GM18508 (cell line): ENCODE measurements around the gene ALG9.

Source experiments
- ATAC-seq: cut with Tn5 transposase; IDR thresholded peaks from one replicate; pipeline ENCODE4 v1.9.1; 2021; ENCODE audit warnings: moderate number of reproducible peaks; ENCODE audit not compliant: insufficient read depth, unreplicated experiment

Gene ALG9

GRCh38 chr11:111741751-111742150 lies 129.6 kb downstream of the ALG9 start:
- ATAC-seq, result no peak

- no peak for ATAC-seq
Observed at GRCh38 chr11:111739299-111739698, 132.1 kb downstream of the ALG9 start.

GRCh38 chr11:111737444-111738210 lies 133.8 kb downstream of the ALG9 start:
- ATAC-seq, result no peak

GRCh38 chr11:111736621-111737443 lies 134.5 kb downstream of the ALG9 start:
- ATAC-seq, result no peak
